IPS-18a (cell line): ENCODE results near the gene IL17B.

ENCODE experiments used
- H3K27ac ChIP-seq: one replicate; pipeline ENCODE4 v1.5.1; 2013; ENCODE audit warnings: low read length
- H3K27me3 ChIP-seq: one replicate; pipeline ENCODE4 v1.6.1; 2013; ENCODE audit warnings: mild to moderate bottlenecking, low read length; ENCODE audit not compliant: control insufficient read depth, insufficient read depth
- H3K36me3 ChIP-seq: one replicate; pipeline ENCODE4 v1.6.1; 2013; ENCODE audit warnings: low read depth, low read length; ENCODE audit not compliant: control insufficient read depth
- H3K4me1 ChIP-seq: one replicate; pipeline ENCODE4 v1.6.1; 2013; ENCODE audit warnings: low read depth, low read length; ENCODE audit not compliant: control insufficient read depth
- H3K4me3 ChIP-seq: one replicate; pipeline ENCODE4 v1.5.1; 2013; ENCODE audit warnings: low read length
- H3K9ac ChIP-seq: one replicate; pipeline ENCODE4 v1.6.1; 2013; ENCODE audit warnings: mild to moderate bottlenecking, low read length, moderate library complexity
- H3K9me3 ChIP-seq: one replicate; pipeline ENCODE4 v1.6.1; 2013; ENCODE audit warnings: low read depth, low read length; ENCODE audit not compliant: control insufficient read depth

IL17B gene

DNA sequence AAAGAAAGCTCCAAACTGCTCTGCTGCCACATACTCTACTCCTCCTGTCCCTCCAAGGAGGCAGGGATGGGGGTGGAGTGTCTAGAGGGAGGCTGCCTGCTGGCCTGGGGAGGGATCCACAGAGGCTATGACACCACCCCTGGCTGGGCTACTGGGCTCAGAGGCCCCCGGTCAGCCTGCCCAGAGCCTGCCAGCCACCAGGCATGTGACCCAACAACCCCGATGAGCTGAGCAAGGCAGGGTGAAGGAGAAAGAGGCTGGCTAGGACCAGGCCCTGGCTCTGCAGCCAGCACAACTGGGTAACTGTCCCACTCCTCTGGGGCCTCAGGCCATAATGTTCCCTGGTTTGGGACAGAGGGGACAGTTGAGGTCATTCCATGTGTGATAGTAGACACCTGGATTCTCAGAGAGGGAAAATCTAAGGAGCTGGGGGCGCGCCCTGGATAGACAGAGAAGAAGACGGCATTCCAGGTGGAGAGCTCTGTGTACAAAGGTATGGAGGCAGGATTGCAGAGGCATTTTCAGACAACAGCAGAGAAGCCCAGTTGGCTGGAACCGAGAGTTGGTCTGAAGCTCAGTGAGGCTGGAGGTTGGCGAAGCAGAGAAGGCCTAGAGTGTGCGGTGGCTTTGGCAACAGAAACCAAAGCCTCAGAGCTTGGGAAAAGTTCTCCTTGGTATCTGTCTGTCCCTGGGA lies 33.8 kb upstream of the IL17B start:
- Histone ChIP-seq H3K9ac (no peak overlapping the region), H3K27ac (no peak overlapping the region), H3K9me3 (no peaks in the 10 kb centered on the region), H3K27me3 (no peaks in the 10 kb centered on the region), H3K4me3 (no peak overlapping the region), H3K4me1 (peaks cover 14% of the 10 kb centered on the region), H3K36me3 (no peaks in the 10 kb centered on the region)

DNA sequence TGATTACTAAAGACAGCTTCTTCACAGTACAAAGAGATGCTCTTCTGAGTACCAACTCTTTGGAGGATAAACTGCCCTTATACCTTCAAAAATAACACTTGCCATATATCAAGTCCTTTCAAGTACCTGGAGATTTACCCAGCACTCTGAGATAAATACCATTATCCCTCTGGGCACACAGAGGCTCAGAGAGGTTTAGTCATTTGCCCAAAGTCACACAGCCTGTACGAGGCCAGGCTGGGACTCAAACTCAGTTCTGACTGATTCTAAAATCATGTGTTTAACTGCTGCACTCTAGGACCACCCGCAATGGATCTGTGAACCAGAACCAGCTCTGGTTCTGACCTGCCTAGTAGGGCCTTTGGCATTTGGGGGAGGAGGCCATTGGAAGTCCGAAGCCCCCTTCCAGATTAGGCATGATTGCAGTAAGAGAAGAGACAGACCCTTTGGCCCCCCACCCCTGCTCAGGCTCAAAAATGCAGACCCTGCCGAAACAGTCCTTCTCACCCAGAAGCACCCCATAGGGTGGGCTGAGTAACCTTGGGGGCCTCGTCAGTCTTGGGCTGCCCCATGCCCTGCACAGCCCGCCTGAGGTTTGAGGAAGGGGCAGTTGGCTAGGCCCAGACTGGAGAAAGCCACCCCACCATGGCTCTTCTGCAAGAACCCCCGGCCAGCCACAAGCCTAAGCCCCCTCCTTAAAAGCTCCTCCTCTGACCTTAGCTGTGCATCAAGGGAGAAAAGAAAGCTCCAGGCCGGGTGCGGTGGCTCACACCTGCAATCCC lies 32.8 kb upstream of the IL17B start:
- Histone ChIP-seq H3K9ac (no peak overlapping the region), H3K4me3 (no peak overlapping the region), H3K4me1 (peaks cover 6% of the 10 kb centered on the region), H3K27me3 (no peaks in the 10 kb centered on the region), H3K9me3 (no peaks in the 10 kb centered on the region), H3K27ac (no peak overlapping the region), H3K36me3 (no peaks in the 10 kb centered on the region)

DNA sequence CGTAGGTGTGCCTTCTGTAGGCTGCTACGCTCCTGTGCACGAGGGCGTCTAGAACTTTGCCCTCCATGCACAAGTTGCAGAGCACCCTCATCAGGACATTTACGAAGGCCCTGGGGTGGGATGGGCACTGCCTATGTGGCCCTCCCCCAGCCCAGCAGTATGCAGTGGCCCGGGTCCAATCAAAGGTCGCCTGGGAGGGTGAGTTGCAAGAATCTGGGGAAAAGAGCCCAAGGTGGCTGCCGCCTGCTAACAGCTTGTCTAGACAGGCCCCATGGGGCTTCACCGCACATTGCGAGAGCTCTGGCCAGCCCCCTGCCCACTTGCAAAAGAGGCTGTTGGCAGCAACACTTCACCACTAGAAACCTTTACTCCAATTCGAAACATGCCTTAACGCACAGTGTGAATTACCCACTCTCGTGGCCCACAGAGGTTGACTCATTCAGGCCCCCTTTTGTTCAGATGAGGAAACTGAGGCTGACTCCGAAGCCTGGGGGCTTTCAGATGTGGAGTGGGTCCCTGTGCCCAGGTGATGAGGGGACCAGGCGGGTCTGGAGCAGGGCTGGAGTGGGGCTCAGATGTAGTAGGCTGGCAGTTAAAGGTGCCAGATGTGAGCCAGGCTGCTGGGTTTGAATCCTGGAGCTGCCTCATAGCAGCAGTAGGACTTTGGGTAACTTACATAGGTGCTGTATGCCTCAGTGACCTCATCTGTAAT lies 31.8 kb upstream of the IL17B start:
- no peaks in the 10 kb centered on the region for H3K9me3 ChIP-seq
- H3K4me3 ChIP-seq, result no peak overlapping the region
- no peaks in the 10 kb centered on the region for H3K36me3 ChIP-seq
- H3K27ac ChIP-seq, result no peak overlapping the region
- peaks cover 13% of the 10 kb centered on the region for H3K4me1 ChIP-seq
- no peak overlapping the region for H3K9ac ChIP-seq
- H3K27me3 ChIP-seq, result no peaks in the 10 kb centered on the region

DNA sequence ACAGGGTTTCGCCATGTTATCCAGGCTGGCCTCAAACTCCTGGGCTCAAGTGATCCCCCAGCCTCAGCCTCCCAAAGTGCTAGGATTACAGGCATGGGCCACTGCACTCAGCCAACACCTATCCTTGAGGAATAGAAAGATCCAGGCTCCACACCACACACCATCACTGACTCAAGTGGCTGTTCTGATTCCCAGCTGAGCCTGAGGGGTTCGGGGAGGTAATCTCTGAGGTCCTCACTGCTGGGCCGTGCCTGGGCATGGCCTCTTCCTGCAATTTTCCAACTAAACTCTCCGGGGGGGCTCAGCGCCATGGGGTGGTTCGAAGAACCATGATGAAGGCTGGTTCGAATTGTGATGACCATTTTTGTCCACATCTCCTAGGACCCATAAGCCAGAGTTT lies 31.0 kb upstream of the IL17B start:
- H3K27ac ChIP-seq, result no peak overlapping the region
- H3K4me3 ChIP-seq, result no peak overlapping the region
- peaks cover 13% of the 10 kb centered on the region for H3K4me1 ChIP-seq
- H3K36me3 ChIP-seq, result no peaks in the 10 kb centered on the region
- H3K9ac ChIP-seq, result no peak overlapping the region
- H3K27me3 ChIP-seq, result no peaks in the 10 kb centered on the region
- H3K9me3 ChIP-seq, result no peaks in the 10 kb centered on the region

DNA sequence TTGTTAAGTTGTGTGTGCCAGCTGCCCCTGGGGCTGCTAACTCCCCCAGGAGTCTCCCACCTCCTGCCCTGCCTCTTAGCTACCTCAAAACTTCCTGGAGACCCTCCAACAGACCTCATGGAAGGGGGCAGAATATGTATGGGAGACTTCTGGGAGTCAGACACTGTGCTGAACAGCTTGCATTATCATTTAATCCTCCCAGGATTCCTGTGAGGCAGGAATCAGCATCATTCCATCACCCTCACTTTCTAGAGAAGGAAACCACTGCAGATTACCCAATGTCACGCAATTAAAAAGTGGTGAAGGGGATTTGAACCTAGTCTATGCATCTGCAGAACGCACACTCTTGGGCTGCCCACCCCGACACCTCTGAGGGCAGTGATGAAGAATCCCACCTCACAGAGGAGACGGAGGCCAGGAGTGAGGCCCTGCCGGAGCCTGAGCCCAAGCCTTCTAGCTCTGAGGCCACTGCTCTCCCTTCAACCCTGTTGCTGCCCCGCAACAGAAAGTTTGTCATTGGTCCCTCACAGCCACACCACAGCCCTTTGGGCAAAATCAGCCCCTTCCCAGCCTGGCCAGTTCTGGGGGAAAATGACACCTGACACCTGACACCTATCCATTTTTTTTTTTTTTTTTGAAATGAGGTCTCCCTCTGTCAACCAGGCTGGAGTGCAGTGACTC lies 30.3 kb upstream of the IL17B start:
- Histone ChIP-seq H3K36me3 (no peaks in the 10 kb centered on the region), H3K27me3 (no peaks in the 10 kb centered on the region), H3K9me3 (no peaks in the 10 kb centered on the region), H3K9ac (no peak overlapping the region), H3K4me1 (peaks cover 13% of the 10 kb centered on the region), H3K27ac (no peak overlapping the region), H3K4me3 (no peak overlapping the region)

DNA sequence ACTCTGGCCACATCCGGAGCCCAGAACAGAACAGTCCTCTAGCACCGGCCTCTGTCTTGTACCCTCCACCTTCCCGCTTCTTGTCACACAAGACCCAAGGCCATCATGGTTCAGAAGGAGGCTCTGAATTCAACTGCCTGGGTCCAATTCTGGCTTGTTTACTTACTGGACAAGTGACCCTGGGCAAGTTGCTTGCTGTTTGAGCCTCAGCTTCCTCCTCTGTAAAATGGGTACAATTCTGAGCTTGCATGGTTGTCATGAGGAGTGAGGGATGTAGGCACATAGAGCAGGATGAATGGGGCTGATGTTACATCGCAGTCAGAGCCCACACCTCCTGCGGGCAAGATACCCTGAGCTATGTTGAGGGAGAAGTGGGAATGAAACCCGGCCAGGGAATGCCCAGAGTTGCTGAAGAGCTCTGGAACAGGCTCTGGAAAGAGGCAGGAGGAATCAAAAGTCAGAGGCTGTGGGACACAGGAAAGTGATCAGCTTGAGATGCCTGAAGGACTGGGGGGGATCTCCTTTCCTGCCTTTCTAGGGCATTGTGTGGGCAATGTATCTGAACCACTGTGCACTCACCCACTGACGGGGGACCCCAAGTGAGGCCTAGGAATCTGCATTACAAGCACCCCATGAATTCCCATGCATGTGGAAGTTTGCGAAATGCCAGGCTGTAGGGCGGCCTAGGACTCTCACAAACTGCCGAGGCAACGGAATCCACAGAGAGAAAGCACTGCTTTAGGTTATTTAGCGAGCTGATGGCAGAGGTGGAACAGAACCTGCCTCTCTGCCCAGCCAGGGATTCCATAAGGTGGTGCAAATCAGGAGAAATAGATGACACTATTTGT lies 29.4 kb upstream of the IL17B start:
- Histone ChIP-seq H3K4me3 (no peak overlapping the region), H3K9ac (no peak overlapping the region), H3K4me1 (peaks cover 13% of the 10 kb centered on the region), H3K27me3 (no peaks in the 10 kb centered on the region), H3K36me3 (no peaks in the 10 kb centered on the region), H3K9me3 (no peaks in the 10 kb centered on the region), H3K27ac (no peak overlapping the region)

DNA sequence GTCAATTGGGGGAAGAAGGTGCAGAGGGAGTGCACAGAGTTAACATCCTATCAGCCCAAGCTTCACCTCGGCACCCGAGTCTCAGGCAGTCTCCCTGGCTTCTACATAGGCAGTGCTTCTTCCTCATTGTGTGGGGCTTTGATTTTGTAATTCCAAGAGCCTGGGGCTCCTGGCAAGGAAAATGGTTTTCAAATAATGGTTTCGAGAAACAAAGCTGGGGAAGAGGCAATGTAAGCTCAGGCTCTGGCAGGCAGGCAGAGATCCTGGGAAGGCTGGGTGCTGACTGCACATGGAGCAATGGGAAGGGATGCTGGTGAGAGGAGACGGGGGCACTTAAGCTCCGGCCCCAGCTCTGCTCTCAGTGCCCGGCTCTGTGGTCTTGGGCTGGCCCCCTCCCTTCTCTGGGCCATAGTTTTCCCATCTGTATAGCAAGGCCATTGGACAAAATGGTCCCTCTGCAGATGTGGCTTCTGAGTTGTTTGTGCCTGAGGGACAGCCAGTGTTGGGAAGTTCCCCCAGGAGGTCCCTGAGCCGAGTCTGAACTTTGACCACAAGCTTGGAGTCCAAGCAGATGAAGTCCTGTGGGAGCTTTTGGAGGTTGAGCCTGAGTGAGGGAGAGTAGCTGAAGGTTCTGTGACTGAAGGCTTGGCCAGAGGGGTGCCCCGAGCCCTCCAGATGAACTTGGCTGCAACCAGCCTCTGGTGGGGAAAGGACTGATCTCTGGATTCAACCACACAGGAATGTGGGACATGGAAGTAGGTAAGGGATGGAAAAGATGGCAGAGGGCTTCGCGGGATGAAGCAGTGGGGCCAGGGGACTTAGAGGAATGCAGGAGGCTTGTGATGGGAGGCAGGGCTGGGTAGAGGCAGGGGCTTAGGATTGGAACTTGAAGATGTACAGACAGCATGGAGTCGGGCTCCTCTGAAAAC lies 28.5 kb upstream of the IL17B start:
- Histone ChIP-seq H3K27me3 (no peaks in the 10 kb centered on the region), H3K36me3 (no peaks in the 10 kb centered on the region), H3K4me3 (no peak overlapping the region), H3K27ac (no peak overlapping the region), H3K9me3 (no peaks in the 10 kb centered on the region), H3K4me1 (peaks cover 13% of the 10 kb centered on the region), H3K9ac (no peak overlapping the region)

DNA sequence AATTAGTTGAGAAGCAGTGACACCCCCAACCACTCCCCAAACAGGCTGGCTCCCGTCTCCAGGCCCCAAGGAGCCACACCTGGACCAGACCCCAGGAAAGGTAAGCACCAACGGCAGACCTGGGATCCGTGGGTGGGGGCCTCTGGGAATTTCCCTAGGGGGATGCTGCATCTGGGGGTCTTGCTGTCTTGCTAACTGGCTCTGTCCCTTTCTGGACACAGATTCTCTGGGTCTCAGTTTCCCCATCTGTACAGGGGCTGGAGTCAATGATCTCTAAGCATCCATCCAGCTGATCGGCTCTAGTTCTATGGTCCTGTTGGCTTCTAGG lies 27.9 kb upstream of the IL17B start:
- no peak overlapping the region for H3K4me3 ChIP-seq
- no peaks in the 10 kb centered on the region for H3K27me3 ChIP-seq
- no peaks in the 10 kb centered on the region for H3K9me3 ChIP-seq
- H3K9ac ChIP-seq, result no peak overlapping the region
- H3K4me1 ChIP-seq, result peaks cover 13% of the 10 kb centered on the region
- H3K27ac ChIP-seq, result no peak overlapping the region
- H3K36me3 ChIP-seq, result no peaks in the 10 kb centered on the region

DNA sequence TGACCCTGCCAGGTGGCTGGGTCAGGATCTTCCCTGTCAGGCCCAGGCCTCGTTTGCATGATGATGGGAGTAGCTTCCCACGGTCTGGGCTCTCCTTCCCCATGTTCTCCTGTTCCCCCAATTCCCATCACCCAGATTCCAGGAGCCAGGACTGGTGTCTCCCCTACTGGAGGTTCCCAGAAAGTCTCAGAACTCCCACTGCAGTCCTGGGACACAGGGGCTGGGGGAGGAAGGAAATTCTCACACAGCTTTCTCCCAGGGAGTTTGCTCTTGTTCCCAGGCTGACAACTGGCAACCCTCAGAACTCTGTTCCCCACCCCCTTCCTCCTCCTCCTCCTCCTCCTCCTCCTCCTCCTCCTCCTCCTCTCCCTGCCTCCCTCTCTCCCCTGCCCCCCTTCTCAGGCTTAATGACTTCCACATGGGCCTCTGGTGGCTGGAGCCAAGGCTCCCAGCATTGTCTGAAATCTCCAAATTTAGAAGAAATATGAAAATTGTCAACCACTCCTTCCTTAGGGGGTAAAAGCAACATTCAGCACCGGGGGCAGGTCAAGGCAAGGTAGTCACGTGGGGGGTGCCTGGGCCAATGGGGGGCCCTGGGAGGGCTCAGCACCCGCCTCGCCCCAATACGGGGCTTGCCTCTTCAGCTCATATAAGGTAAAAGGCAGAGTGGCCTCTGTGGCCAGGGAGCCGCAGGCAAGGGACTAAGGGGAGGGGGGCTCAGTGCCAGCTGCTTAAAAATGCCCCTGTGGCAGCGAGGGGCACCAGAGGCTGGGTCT lies 27.3 kb upstream of the IL17B start:
- Histone ChIP-seq H3K4me3 (no peak overlapping the region), H3K36me3 (no peaks in the 10 kb centered on the region), H3K27ac (no peak overlapping the region), H3K9ac (no peak overlapping the region), H3K9me3 (no peaks in the 10 kb centered on the region), H3K4me1 (peaks cover 13% of the 10 kb centered on the region), H3K27me3 (no peaks in the 10 kb centered on the region)
